ENCODE measurements around the gene EEFSEC. TPM values are rescaled to one million over a fixed set of nuclear protein-coding genes. Genes with fewer than 3 reads are reported as not detected.

The EEFSEC gene
- total RNA-seq, 1 donor from 2014 or later: 13.6 TPM

DNA sequence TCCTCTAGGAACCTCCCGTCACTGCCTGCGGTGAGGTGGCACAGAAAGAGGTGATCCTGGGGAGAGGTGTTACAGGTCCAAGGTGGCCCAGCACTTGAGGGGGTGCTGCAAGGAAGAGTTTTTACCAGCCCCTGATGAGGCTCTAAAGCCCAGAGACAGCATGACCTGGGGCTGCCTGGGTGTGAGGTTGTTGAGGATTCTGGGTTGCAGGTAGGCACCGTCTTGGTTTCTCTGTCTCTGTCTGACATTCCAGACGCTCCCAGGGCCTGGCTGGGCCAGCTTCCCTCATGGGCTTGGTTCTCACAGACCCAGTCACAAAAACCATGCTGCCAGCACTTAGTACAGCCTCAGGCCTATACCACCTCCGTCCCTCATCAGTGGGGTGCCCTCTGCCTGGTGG, 282.3 kb downstream of the EEFSEC start:
- no peak for DNase-seq (ENCODE audit: low spot score)

DNA sequence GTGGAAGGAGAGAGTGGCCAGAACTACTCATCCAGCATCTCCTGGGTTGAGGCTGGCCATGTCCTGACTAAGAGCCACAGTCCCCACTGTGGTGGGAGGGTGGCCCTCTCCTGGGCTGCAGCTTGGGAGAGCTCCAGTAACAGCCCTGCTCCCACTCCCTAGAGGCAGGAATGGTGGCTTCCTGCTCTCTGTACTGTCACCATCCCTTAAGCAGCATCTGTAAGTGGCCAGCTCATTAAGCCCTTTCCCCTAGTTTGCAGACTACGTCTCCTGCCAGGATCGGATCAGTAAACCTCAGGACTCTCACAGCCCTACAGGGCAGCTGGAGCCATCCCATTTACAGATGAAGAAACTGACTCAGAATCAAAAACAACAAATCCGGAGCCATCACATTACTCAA, 282.9 kb downstream of the EEFSEC start:
- no peak for DNase-seq (ENCODE audit: low spot score)

DNA sequence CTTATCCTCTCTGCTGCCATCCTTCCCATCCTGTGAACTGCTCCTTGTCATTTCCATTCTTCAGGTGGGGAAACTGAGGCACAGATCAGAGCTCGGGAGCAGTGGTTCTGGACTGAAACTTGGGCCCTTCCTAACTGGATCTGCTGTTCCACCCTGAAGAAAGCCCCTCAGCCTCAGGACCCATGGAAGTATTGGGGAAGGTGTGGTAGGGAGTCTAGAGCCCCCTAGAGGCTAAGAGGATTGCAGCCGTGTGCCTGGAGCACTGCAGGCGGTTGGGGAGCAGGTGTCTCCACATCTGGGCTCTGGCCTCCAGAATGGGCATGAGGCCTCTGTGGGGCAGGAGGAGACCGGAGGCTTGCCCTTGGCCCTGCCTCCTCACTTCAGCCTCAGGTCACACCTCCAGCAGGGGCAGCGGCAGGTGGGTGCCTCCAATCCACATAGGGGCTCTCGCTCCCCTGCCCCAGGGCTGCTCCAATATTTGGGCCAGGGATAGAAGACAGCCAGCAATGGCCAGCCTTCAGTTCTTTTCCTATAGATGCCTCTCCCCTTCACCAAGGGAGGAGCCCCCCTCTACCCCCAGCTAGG, 285.3 kb downstream of the EEFSEC start:
- no peak for DNase-seq (ENCODE audit: low spot score)

DNA sequence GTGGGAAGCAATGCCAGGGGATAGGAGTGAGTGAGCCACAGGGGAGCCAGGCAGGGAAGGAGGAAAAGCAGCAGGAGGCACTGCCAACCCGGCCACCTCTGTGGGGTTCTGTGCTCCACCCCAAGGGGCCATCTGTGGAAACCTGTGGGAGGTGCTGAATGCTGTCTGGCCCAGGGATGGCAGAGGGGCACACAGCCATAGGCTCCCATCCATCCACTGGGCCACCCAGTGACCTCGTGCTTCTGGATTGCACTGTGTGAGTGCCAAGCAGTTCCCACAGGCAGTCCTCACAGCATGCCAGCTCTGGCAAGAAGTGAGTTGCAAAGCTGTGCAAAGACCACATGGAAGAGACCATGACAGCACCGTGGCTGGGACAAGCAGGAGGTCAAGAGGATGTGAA, 285.9 kb downstream of the EEFSEC start:
- no peak for DNase-seq (ENCODE audit: low spot score)

DNA sequence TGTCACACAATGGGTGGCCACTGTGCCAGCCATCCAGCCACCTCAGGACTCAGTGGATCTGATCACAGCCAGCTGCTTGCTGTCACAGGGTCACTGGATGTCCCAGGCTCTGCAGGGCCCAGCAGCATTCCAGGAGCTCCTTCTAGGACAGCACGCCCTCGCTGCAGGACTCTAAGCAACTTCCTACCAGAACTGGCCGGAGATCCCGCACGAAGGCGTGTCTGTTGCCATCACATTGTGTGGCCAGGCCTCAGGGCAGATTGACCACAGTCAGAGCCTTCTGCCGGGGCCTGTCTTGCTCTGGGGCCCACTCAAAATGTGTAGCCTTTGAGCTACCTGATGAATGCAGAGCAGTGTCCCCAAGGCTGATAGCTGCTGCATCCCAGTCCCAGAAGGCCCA, 288.8 kb downstream of the EEFSEC start:
- no peak for DNase-seq (ENCODE audit: low spot score)

DNA sequence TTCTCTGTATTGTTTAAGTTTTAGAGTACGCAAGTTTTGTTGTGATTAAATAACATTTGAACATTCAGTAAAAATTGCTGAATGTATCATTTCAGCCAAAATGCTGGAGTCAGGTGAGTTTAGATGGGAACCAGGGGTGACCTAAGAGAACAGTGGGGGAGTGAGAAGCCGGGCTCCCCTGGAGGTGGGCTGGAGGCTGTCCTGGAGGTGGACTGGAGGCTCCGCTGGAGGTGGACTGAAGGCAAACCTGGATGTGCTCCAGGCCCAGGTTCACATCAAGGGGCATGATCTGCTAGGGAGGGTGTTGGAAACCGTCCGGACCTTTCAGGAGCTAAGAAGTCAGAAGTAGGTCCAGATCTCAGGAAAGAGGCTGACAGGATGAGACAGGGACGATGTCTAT, 289.7 kb downstream of the EEFSEC start:
- no peak for DNase-seq (ENCODE audit: low spot score)

DNA sequence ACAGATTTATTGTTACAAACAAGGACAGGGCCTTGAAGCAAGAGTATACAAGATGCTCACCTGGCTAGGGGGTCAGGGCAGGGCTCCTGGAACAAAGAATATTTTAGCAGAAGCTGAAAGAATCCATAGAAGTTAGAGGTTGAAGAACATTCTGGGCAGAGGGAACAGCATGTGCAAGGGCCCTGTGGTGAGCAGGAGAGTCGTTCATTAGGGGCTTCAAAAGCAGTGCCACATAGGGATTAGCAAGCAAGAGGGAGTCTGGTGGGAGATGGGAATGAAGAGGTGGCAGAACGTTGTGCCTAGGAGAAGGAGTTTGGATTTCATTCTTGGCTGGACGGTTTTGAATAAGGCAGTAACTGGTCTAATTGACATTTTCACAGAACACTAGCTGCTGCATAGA, 290.5 kb downstream of the EEFSEC start:
- no peak for DNase-seq (ENCODE audit: low spot score)

DNA sequence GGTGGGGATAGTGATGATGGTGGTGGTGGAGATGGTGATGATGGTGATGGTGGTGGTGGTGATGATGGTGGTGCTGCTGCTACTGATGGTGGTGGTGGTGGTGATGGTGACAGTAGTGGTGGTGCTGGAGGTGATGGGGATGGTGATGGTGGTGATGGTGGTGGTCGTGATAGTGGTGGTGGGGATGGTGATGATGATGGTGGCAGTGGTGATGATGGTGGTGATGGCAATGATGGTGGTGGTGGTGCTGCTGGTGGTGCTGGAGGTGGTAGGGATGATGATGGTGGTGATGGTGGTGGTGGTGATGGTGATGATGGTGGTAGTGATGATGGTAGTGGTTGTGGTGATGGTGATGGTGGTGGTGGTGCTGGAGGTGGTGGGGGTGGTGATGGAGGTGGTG, 292.1 kb downstream of the EEFSEC start:
- DNase-seq (ENCODE audit: low spot score): no peak

DNA sequence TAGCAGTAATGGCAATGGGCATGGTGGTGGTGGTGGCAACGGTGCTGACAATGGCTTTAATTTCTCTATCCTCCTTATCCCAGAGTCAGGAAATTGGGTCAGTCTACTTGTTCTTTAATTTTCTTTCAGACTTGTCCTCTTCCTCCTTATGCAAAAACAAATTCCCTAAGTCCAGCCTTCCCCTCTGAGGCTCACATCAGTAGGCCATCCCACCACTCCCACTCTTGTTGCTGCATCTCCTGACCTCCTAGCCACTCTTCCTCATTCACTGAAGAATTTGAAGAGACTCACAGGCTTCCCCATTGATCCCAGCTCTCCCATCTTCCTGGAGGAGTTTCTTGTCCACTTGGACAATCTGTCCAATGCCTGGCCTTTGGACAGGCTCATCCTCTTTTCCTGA, 293.5 kb downstream of the EEFSEC start:
- DNase-seq (ENCODE audit: low spot score): no peak

DNA sequence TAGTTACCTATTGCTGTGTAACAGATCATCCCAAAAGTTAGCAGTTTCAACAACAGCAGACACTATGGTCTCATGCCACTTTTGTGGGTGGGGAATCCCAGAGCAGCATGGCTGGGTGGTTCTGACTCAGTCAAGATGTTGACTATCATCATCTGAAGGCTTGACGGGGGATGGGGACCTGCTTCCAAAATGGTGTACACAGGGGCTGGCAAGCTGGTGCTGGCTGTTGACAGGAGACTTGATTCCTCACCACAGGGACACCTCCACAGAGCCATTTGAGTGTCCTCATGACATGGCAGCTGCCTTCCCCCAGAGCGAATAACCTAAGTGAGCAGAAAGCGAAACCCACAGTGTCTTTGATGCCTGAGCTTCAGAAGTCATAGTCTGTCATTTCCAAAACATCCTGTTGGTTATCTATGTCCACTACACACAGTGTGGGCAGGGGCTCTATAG, 294.3 kb downstream of the EEFSEC start:
- no peak for DNase-seq (ENCODE audit: low spot score)

DNA sequence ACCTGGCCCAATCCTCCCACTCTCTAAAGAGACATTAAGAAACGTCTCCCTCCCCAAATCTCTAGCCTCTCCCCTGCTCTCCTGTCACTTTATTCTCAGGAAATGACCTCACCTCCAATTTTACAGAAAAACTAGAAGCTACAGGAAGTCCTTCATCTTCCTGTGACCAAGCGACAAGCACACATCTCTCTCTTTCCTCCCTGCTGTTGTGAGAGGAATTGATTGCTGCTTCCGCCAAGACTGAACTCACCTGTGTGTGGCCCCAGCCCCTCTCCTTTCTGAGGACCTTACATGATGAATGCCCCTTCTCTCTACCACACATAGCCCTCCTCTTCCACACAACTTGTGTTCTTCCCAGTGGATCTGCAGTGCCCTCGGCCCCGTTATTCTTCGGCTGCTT, 295.2 kb downstream of the EEFSEC start:
- no peak for DNase-seq (ENCODE audit: low spot score)

DNA sequence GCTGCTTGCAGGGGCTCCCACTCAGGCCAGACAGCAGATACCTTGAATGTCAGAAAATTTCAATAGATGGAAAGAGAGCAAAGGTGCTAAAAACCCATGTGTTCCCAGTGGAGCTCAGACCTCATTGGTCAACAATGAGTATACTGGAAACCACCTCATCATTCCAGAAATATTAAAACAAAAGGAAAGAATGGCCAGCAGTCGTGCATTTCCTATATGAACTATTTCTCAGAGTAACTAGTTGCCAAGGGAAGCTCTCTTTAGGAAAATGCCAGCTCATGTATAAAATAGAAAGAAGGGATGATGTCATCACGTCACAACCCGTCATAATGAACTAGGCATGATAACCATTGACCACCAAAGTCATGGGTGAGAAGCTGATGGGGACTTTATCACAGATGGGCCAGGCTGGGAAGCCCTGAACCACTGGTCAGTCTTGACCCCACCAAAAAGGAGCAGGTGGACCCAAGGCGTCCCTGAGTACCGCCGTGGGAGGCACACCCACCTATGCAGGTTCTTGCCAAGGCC, 295.9 kb downstream of the EEFSEC start:
- DNase-seq (ENCODE audit: low spot score): no peak

DNA sequence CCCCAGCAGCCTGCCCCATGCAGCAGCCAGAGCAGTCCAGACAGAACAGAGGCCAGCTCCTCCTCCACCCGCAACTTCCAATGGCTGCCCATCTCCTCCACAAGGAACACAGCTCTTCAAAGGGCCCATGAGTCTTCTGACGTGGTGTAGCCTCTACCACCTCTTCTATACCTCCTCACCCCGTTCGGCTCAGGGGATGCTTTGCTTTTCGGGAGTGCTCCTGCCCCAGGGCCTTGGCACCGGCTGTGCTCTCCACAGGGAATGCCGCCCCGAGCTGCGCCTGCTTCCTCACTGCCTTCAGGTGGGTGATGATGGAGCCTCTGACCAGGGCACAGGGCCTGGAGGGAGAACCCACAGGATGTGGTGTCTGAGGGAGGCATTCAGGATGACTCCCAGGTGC, 298.8 kb downstream of the EEFSEC start:
- DNase-seq (ENCODE audit: low spot score): no peak

DNA sequence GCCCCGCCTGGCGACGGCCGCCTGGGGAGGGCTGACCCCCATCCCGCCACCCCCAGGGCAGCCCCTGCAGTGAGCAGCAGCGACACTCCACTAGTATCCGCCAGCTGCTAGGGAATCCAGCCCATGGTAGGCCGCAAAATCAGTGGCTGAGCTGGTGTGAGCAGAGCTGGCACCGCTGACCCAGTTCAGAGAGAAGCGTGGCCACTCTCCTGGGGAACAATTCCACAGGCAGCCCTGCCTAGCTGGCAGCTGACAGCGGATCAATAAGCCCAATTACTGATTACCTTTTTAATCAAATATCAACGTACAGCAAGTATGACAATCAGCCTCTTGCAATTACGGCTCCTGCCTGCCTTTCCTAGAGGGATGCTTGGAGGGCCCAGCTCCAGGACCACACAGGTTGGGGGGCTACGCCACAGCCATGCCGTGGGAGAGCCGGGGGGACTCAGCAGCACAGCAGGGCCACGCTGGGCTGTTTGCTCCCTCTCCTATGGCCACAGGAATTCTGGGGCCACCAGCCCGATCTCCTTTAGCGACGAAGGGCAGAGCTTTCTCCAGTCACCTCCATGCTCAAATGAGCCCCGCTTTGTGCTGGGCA, 299.5 kb downstream of the EEFSEC start:
- no peak for DNase-seq (ENCODE audit: low spot score)

DNA sequence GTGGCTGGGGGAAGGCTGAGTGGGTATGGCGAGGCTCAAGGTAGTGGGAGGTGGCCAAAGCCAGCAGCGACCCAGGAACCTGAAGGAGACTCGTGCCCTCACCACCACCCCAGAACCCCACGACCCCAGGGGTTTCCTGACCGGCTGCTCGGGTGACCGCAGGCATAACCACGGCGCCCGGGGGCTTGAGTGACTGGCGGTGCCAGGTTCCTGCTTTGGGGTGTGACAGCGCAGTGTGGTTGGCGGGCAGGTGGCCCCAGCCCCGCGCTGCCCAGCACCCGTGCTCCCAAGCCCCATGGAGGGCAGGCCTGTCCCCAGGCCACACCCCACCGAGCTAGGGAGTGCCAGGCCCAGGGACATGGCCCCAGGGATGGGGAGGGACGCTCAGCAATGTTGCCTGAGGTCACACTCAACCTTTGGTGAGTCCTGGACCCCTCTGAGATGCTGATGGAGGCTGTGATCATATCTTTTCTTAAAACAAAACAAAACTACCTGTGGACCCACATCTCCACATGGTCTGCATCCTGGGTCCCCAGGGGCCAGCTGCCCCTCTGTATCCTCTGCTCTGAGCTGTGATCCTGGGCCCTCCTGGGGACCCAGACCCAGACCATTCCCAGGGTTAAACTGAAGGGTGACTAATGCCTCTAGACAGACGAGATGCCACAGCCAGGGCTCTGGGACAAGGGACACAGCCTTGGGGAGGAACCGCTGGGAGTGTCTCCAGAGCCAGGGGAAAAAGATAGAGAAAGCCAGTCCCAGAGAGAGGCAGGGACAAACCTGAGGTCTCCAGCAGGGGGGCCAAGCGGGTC, 300.4 kb downstream of the EEFSEC start:
- no peak for DNase-seq (ENCODE audit: low spot score)

DNA sequence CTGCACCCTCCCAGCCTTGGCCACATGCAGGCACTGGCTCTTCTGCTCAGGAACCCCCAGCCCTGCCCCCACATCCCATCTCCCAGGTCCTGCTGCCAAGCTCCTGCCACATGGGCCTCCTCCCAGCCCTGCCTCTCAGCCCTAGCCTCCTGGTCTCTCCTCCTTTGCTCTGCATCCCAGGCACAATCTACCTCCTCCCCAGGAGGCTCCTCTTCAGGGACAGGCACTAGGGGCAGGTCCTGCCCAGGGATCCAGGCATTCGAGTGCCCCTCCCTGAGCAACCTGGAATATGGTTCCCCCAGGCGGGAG, 301.0 kb downstream of the EEFSEC start:
- no peak for DNase-seq (ENCODE audit: low spot score)

DNA sequence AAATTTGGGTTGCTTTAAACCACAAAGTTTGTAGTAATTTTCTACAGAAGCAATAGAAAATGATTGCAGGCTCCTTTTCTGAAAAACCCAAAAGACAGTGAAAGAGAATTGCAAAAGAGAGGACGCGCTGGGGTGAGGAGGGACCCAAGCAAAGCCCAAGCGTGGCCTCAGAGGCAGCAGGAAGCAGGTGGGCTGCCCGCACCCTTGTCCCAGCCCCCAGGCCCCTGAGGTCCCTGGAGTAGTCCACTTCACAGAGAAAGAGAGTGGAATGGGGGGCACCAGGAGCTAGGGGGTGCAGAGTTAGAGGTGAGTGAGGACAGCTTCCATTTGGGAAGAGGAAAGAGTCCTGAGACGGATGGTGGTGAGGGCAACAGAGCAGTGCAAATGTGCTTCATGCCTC, 301.8 kb downstream of the EEFSEC start:
- no peak for DNase-seq (ENCODE audit: low spot score)

DNA sequence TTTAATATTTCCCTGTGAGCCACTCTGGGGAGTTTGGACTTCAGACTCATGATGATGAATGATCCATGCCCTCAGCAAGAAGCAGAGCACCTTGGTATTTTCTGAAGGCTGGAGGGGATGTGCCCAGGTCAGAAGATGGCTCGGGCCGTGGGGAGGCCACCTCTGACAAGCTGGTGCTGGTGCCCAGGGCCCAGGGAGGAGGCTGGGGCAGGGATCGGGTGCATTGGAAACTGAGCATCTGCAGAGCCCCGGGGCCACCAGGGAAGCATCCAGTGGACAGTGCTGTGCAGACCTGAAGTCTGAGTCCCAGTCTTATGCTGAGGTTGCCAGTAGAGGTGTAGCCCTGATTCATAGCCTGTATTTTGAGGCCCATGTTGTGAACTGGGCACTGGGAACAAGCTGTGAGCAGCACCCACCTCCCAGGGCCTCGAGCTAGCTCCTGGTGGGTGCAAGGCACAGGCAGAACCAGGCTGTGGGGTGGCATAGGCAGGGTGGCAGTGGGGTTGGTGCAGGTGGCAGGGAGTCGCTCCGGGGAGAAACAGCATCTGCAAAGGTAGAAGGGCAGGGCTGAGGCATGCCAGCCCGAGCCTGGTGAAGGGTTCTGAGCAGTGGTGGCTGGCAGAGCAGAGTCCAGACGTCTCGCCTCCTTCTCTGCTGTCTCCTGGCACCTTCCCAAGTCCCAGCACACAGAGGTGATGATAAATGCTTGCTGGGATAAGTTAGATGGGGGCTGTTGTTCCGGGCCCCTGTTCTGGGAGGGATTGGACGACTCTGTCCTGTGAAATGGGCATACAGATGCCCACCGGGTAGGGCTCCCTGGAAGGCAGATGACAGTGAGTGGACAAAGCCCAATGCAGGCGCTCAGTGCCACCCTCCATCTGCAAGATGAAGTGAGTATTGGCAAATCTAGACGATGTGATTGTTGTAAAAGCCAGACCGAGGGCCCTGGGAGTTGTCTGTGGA, 302.8 kb downstream of the EEFSEC start:
- DNase-seq (ENCODE audit: low spot score): no peak

DNA sequence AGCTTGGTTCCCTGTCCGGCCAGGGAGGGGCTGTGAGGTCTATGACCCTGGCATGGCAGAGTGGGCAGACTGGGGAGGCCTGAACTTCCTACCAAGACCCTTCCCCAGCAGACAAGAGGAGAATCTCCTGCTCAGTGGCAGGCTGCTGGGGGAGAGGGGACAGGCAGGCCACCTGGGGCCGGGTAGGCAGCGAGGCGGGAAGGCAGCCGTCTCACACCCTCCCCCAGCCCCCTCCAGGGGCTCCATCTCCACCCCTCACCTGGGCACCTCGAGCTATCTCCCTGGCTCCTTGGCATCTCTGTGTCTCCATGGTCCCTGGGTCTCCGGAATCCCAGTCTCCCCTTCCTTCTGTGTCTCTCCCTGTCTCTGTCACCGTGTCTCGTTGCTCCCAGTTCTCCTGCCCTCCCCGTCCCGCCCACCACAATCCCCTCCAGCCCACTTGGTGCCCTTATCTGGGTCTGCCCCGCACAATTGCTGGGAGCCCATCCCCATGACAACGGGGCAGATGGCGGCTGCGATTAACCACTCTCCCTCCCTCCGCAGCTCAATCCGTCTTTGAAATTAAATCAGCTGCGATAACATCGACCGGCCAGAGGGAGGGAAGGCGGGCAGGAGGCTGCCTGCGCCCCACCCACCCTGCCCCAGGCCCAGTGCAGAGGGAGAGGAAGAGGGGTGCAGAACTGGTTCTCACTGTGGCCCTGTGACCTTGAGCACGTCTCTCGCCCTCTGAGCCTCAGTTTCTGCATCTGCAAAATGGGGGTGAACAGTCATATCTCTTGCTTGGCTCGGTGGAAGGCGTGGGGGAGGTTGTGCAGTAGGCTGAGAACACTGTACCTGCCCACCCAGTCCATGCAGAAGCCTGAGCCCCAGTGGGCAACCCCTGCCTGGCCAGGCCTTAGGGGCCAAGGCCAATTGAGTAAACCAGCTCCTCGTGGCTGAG, 303.8 kb downstream of the EEFSEC start:
- DNase-seq (ENCODE audit: low spot score): no peak

DNA sequence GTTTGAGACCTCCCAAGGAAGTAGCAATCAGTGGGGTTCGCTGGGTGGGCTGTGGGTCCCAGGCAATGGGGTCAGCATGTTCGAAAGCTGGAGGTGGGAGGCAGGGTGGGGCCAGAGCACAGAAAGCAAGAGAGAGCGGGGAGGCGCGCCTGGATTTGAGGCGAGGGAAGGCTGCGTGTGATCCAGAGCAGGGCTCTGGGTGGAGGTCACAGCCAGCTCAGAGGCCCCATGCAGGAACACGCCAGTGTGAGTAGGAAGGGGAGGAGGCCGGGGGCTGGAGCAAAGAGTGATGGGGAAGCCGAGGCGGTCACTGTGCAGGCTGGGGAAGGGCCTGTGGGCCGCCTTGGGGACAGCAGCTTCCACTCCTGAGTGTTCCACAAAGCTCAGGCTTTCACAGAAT, 304.7 kb downstream of the EEFSEC start:
- DNase-seq (ENCODE audit: low spot score): no peak

All from mesenteric fat pad (tissue), 1 donor.